CD1c-positive myeloid dendritic cell (primary cell): ENCODE results near the gene SPON1.
"Not testable (repeated sequence)": the region's sequence is repeated elsewhere in the genome, so short reads cannot be mapped to it uniquely, and the experiment has no call there.

Source experiments
- DNase-seq: peaks from one replicate; pipeline ENCODE4 v3.0.0-alpha.2; 2016; ENCODE audit errors: extremely low spot score

The SPON1 gene

GRCh38 chr11:14124350-14124749, 161.8 kb downstream of the SPON1 start:
- no peak for DNase-seq

- DNase-seq: no peak
Measured at GRCh38 chr11:14124886-14125285, 162.4 kb downstream of the SPON1 start.

- DNase-seq: no peak
Measured at GRCh38 chr11:14125529-14125928, 163.0 kb downstream of the SPON1 start.

GRCh38 chr11:14127679-14128078, 165.2 kb downstream of the SPON1 start:
- DNase-seq: no peak

GRCh38 chr11:14132312-14132711, 169.8 kb downstream of the SPON1 start:
- DNase-seq: no peak

- no peak for DNase-seq
Measured at GRCh38 chr11:14133381-14133780, 170.9 kb downstream of the SPON1 start.

GRCh38 chr11:14136561-14136960, 174.0 kb downstream of the SPON1 start:
- DNase-seq: no peak

GRCh38 chr11:14137284-14137683, 174.8 kb downstream of the SPON1 start:
- no peak for DNase-seq

GRCh38 chr11:14140991-14141390, 178.5 kb downstream of the SPON1 start:
- no peak for DNase-seq

GRCh38 chr11:14141676-14142075, 179.2 kb downstream of the SPON1 start:
- DNase-seq: no peak

- DNase-seq: no peak
Measured at GRCh38 chr11:14144934-14145333, 182.4 kb downstream of the SPON1 start.

- peak; percentile 15 for DNase-seq
Measured at GRCh38 chr11:14148653-14149273, 186.2 kb downstream of the SPON1 start.

GRCh38 chr11:14149683-14150082, 187.2 kb downstream of the SPON1 start:
- DNase-seq: no peak

GRCh38 chr11:14150878-14151277, 188.4 kb downstream of the SPON1 start:
- DNase-seq: no peak

- DNase-seq: not testable (repeated sequence)
Measured at GRCh38 chr11:14154103-14154502, 191.6 kb downstream of the SPON1 start.

- DNase-seq: no peak
Measured at GRCh38 chr11:14158393-14158792, 195.9 kb downstream of the SPON1 start.

- no peak for DNase-seq
Measured at GRCh38 chr11:14163576-14163975, 201.1 kb downstream of the SPON1 start.

- DNase-seq: not testable (repeated sequence)
Measured at GRCh38 chr11:14173679-14174078, 211.2 kb downstream of the SPON1 start.

- DNase-seq: no peak
Measured at GRCh38 chr11:14179116-14179820, 216.7 kb downstream of the SPON1 start.

- no peak for DNase-seq
Measured at GRCh38 chr11:14181121-14181520, 218.6 kb downstream of the SPON1 start.

- DNase-seq: no peak
Measured at GRCh38 chr11:14182833-14183364, 220.4 kb downstream of the SPON1 start.

GRCh38 chr11:14184028-14184940, 221.8 kb downstream of the SPON1 start:
- no peak for DNase-seq
